Fibroblast of the conjunctiva (primary cell): ENCODE data around the gene EXTL2.
"Not testable (repeated sequence)": the region's sequence is repeated elsewhere in the genome, so short reads cannot be mapped to it uniquely, and the experiment has no call there.

Experiments used
- DNase-seq: peaks from one replicate; pipeline ENCODE4 v3.0.0-alpha.2; 2010; ENCODE audit warnings: low read depth

The EXTL2 gene

DNA sequence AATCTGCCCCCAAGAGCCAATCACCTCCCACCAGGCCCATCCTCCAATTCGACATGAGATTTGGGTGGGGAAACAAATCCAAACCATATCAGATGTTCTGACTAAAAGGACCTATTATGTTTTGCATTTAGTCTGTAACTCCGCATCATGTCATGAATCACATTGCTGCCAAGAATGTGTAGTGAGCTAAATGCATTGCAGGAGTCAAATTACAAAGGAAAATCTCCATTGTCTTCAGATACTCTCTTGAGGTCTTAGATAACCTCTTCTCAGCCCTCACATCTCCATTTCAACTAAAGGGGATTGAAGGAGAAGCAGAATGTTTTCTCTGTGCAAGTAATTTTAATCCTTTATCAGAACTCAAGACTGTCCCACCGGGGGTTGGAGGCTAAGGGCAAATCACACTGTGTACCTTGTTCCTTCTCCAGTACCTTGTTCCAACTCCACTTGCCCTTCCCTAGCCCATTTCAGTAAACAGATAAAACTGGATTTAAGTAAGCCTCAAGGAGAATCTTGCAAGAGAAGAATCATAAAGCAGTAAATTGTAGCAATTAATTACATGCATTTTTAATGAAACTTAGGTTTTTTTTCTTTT lies 34.1 kb downstream of the EXTL2 start:
- no peak for DNase-seq

DNA sequence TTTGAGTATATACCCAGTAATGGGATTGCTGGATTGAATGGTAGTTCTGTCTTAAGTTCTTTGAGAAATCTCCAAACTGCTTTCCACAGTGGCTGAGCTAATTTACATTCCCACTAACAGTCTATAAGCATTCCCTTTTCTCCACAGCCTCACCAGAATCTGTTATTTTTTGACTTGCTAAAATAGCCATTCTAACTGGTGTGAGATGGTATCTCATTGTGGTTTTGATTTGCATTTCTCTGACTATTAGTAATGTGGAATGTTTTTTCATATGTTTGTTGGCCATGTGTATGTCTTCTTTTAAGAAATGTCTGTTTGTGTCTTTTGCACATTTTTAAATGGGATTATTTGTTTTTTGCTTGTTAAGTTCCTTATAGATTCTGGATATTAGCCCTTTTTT lies 39.5 kb downstream of the EXTL2 start:
- DNase-seq, result not testable (repeated sequence)

DNA sequence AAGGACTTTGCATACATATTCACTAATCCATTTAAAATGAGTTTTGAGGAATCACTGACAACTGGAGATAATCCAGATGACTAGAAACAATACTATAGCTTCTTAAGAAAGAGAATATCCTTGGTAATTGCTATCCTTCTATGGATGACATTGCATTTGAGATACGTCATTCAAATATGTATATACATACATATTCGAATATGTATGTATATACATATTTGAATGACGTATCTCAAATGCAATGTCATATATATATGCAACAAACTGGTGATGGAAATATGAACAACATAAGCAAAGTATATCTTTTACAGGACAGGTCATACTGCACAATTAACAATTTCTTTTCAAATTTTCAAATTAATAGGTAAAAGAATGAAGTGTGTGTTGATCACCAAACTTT lies 41.7 kb downstream of the EXTL2 start:
- no peak for DNase-seq

DNA sequence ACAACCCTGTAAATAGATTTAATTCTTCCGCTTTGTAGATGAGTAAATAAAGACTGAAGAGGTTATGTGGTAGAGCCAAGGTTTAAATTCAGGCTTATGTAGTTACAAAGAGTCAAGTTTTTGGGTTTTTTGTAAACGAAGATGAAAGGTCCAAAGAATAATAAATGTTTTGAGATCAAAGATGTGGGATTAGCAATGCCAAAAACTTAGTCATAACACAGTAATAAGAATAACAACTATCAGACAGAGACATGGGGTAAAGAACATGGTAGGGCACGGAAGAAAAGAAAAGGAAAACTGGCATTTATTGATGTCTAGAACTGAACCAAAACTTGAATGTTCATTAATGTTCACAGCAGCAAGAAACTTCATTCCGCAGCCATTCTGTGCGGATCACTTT lies 42.9 kb downstream of the EXTL2 start:
- DNase-seq, result no peak

DNA sequence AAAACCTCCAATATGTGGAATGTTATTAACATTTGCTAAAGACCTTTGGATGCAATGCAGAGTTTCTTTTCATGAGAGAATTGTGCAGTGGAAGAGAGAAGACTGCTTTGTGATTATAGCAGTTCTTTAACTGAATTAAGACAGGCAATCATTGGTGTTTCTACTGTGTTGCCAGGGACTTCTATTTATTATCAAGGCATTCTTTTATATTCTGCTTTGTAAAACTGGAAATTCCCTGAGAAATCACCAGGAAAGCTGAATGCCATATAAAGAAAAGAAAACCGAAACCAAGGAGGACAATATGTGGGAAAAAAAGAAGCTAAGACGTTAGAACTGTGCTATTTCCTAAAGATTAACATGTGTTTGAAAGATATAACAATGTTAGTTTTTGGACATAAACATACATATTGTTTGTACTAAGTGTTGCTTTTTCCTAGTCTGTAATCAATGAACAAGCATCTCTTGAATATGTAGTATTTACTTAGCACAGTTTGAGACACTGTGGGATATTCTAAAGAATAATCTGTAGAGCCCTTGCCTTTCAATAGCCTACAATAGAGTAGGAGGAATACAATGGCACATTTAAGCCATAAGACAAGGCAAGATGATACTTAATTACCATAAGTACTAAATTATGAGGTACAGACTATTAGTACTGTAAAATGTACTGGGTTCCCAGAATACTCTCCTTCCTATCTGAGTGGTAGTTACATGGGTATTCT lies 47.1 kb downstream of the EXTL2 start:
- DNase-seq, result no peak

DNA sequence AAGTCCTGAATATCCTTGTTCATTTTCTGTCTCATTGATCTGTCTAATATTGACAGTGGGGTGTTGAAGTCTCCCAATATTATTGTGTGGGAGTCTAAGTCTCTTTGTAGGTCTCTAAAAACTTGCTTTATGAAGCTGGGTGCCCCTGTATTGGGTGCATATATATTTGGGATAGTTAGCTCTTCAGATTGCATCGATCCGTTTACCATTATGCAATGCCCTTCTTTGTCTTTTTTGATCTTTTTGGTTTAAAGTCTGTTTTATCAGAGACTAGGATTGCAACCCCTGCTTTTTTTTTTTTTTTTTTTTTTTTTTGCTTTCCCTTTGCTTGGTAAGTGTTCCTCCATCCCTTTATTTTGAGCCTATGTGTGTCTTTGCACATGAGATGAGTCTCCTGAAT lies 51.5 kb downstream of the EXTL2 start:
- DNase-seq, result not testable (repeated sequence)

DNA sequence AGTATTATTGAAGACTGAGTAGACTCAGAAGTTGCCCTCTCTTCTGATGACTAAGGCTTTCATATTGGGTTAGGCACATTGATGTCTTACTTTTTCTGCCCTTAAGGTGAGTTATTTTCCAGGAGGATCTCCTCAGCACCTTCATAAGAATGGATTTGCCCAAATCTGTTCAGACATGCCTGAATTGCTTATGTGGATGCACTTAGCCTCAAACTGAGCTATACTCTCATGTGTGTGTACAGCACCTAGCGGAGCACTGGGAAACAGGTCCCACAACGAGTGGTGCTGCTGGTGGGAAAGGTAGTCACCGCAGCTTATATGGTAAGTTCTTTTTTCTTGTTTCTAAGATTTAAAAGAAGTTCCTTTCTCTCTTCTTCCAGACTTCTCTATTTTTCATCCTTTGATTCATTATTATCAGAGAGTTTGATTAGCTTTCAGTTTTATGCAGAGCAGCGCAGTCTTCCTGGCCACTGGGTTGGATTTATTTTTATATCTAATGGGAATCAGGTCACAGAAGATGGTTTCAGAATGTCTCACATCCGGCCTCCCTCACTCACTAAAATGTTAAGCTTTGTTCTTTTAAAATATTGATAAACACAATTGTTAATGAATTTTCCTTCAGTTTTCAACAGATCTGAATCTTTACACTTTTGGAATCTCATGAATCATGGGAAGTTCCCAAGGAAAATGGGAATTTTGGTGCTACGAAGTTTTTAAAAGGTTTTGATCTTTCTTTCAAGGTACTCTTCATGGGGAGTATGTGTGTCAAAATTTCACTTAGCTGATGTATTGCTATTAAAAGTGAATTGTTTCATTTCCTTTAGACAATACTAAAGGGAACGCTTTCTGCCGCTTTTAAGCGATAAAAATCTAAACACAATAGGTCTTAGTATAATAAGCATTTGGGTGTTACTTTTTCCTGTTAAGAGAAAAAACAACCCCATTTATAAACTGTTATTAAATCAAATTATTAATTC lies 58.5 kb downstream of the EXTL2 start:
- DNase-seq, result no peak

DNA sequence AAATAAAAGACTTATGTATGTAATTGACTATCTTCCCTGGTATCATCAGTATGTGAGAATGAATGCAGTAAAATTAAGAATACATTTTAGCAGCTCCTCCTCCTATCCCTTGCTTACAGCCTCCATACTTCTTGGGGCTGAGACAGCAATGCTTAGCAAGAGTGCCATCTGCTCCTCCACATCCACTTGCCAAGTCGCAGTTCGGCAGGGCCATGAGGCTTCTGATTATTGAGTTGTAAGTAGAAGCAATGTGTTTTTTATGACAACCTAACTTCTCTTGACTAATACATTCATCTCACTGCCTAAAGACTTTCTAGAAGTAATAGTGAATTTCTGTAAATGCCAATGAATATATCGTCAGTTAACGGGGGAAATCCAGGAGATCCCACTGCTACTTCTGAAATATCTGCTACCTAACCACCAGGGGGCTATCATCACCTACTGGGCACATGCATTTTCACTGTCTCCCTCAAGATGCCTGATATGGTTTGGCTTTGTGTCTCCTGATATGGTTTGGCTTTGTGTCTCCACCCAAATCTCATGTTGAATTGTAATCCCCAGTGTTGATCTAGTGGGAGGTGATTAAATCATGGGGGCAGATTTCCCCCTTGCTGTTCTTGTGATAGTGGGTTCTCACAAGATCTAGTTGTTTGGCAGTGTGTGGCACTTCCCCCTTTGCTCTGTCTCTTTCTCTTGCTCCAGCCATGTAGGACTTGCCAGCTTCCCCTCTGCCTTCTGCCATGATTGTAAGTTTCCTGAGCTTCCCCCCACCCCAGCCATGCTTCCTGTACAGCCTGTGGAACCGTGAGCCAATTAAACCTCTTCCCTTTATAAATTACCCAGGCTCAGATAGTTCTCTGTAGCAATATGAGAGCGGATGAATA lies 59.6 kb downstream of the EXTL2 start:
- DNase-seq, result no peak

DNA sequence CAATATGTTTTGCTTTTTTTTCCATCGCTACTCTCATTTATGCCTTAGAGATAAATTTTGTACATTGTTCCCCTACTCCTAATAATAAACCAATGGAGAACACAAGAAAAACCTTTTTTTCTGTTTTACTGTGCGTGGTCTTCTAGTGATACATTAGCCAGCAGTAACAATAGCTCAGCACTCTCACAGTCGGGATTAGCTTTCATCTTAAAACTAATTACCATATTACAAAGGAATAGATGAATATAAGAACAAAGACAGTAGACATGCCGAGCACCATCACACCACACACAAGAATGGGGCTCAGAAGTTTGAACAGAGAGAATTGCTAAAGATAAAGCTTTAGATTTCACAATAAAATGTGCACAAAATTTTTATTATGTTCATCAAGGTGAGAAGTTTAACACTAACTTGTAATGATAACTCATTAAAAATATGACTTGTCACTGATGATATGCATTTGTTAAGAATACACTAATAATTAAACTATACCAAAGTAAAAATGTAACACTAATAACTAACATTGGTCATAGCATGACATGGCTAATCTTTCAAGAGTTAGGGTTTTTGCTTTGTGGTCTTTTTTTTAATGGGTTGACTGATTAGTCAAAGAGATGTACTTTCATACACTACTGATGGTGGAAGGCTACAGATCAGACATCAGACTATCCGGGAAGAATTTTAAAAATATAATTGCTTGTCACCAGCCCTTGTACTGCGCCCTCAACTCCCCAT lies 61.8 kb downstream of the EXTL2 start:
- DNase-seq, result no peak

DNA sequence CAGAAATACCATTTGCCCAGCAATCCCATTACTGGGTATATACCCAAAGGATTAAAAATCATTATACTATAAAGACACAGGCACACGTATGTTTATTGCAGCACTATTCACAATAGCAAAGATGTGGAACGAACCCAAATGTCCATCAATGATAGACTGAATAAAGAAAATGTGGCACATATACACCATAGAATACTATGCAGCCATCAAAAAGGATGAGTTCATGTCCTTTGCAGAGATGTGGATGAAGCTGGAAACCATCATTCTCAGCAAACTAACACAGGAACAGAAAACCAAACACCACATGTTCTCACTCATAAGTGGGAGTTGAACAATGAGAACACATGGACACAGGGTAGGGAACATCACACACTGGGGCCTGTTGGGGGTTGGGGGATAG lies 69.0 kb downstream of the EXTL2 start:
- DNase-seq, result not testable (repeated sequence)
